HUES64 (cell line): ENCODE measurements around the gene MAPK10.

Experiments
- H3K27ac ChIP-seq: 2 replicates; pipeline ENCODE4 v1.7.0; 2013; ENCODE audit warnings: low read depth, low read length, inconsistent platforms
- H3K27me3 ChIP-seq: 2 replicates; pipeline ENCODE4 v1.6.1; 2013; ENCODE audit warnings: mild to moderate bottlenecking, low read length; ENCODE audit not compliant: insufficient read depth
- H3K36me3 ChIP-seq: 2 replicates; pipeline ENCODE4 v1.6.1; 2013; ENCODE audit warnings: mild to moderate bottlenecking, low read length; ENCODE audit not compliant: insufficient read depth
- H3K4me1 ChIP-seq: 2 replicates; pipeline ENCODE4 v1.6.1; 2013; ENCODE audit warnings: mild to moderate bottlenecking, low read length, moderate library complexity; ENCODE audit not compliant: insufficient read depth
- H3K4me3 ChIP-seq: 2 replicates; pipeline ENCODE4 v1.5.1; 2013; ENCODE audit warnings: mild to moderate bottlenecking, low read length, moderate library complexity
- H3K9ac ChIP-seq: 2 replicates; pipeline ENCODE4 v1.6.1; 2013; ENCODE audit warnings: mild to moderate bottlenecking, low read depth, low read length
- H3K9me3 ChIP-seq: 2 replicates; pipeline ENCODE4 v1.6.1; 2013; ENCODE audit warnings: low read depth, low read length; ENCODE audit not compliant: insufficient read depth
- WGBS: fragments of 150-250, 120-280 bp; methylation state at CpG from one replicate; pipeline ENCODE4 v1.1.7; 2013; ENCODE audit warnings: missing lambda C conversion rate; 5-methylcytosine and 5-hydroxymethylcytosine counted together

MAPK10 gene

GRCh38 chr4:86108834-86109233 lies 251.0 kb downstream of the MAPK10 start:
- H3K9ac ChIP-seq = no peak overlapping the region
- no peaks in the 10 kb centered on the region for H3K27me3 ChIP-seq
- H3K27ac ChIP-seq = no peak overlapping the region
- peaks cover 15% of the 10 kb centered on the region for H3K4me1 ChIP-seq
- peaks cover 4% of the 10 kb centered on the region; the same call in 1 of the 2 replicates for H3K9me3 ChIP-seq
- H3K4me3 ChIP-seq = no peak overlapping the region
- WGBS = 95% methylated on average over 2 of the region's 2 CpGs
- H3K36me3 ChIP-seq = no peaks in the 10 kb centered on the region

- no CpG with 5 or more reads among the region's 1 CpG for WGBS
These were observed 251.7 kb downstream of the MAPK10 start for GRCh38 chr4:86108137-86108536.

GRCh38 chr4:86107112-86107511 lies 252.7 kb downstream of the MAPK10 start:
- no peak overlapping the region for H3K9ac ChIP-seq
- WGBS = 92% methylated on average over 6 of the region's 6 CpGs

More at GRCh38 chr4:86108137-86108536, 251.7 kb downstream of the MAPK10 start:
- H3K27me3 ChIP-seq = no peaks in the 10 kb centered on the region
- H3K4me1 ChIP-seq = peaks cover 15% of the 10 kb centered on the region
- no peak overlapping the region for H3K27ac ChIP-seq
- no peaks in the 10 kb centered on the region for H3K36me3 ChIP-seq
- H3K4me3 ChIP-seq = no peak overlapping the region
- H3K9me3 ChIP-seq = peaks cover 4% of the 10 kb centered on the region; the same call in 1 of the 2 replicates
- no peak overlapping the region for H3K9ac ChIP-seq

GRCh38 chr4:86106475-86106874 lies 253.4 kb downstream of the MAPK10 start:
- WGBS = 100% methylated on average over 1 of the region's 2 CpGs
- Histone ChIP-seq H3K4me1 (peaks cover 15% of the 10 kb centered on the region), H3K36me3 (no peaks in the 10 kb centered on the region), H3K27ac (no peak overlapping the region), H3K4me3 (no peak overlapping the region), H3K27me3 (no peaks in the 10 kb centered on the region), H3K9ac (no peak overlapping the region), H3K9me3 (no peaks in the 10 kb centered on the region)

More at GRCh38 chr4:86107112-86107511, 252.7 kb downstream of the MAPK10 start:
- no peak overlapping the region for H3K27ac ChIP-seq
- H3K27me3 ChIP-seq = no peaks in the 10 kb centered on the region
- peaks cover under 1% of the 10 kb centered on the region; the same call in 1 of the 2 replicates for H3K9me3 ChIP-seq
- no peaks in the 10 kb centered on the region for H3K36me3 ChIP-seq
- H3K4me1 ChIP-seq = peaks cover 15% of the 10 kb centered on the region
- H3K4me3 ChIP-seq = no peak overlapping the region

GRCh38 chr4:86101841-86102240 lies 258.0 kb downstream of the MAPK10 start:
- H3K36me3 ChIP-seq = no peaks in the 10 kb centered on the region
- no peak overlapping the region for H3K4me3 ChIP-seq

GRCh38 chr4:86101410-86101809 lies 258.4 kb downstream of the MAPK10 start:
- Histone ChIP-seq H3K9me3 (no peaks in the 10 kb centered on the region), H3K27me3 (no peaks in the 10 kb centered on the region), H3K4me1 (peaks cover 5% of the 10 kb centered on the region; the same call in 1 of the 2 replicates), H3K9ac (no peak overlapping the region), H3K27ac (no peak overlapping the region), H3K4me3 (no peak overlapping the region), H3K36me3 (no peaks in the 10 kb centered on the region)

More at GRCh38 chr4:86101841-86102240, 258.0 kb downstream of the MAPK10 start:
- no peaks in the 10 kb centered on the region for H3K27me3 ChIP-seq
- peaks cover 6% of the 10 kb centered on the region; the same call in 1 of the 2 replicates for H3K4me1 ChIP-seq
- WGBS = 100% methylated on average over 2 of the region's 2 CpGs
- no peaks in the 10 kb centered on the region for H3K9me3 ChIP-seq
- no peak overlapping the region for H3K9ac ChIP-seq
- H3K27ac ChIP-seq = no peak overlapping the region

- H3K27ac ChIP-seq = no peak overlapping the region
- 84% methylated on average over 7 of the region's 7 CpGs for WGBS
- H3K4me1 ChIP-seq = peaks cover 5% of the 10 kb centered on the region; the same call in 1 of the 2 replicates
- no peak overlapping the region for H3K9ac ChIP-seq
- no peak overlapping the region for H3K4me3 ChIP-seq
- H3K9me3 ChIP-seq = no peaks in the 10 kb centered on the region
- H3K27me3 ChIP-seq = no peaks in the 10 kb centered on the region
- no peaks in the 10 kb centered on the region for H3K36me3 ChIP-seq
These were observed 259.2 kb downstream of the MAPK10 start for GRCh38 chr4:86100539-86101215.

- Histone ChIP-seq H3K27me3 (no peaks in the 10 kb centered on the region), H3K9me3 (no peaks in the 10 kb centered on the region), H3K4me3 (no peak overlapping the region), H3K4me1 (peaks cover 5% of the 10 kb centered on the region; the same call in 1 of the 2 replicates), H3K36me3 (no peaks in the 10 kb centered on the region), H3K27ac (no peak overlapping the region), H3K9ac (no peak overlapping the region)
- 87% methylated on average over 3 of the region's 3 CpGs for WGBS
These were observed 260.5 kb downstream of the MAPK10 start for GRCh38 chr4:86099348-86099747.

GRCh38 chr4:86098691-86099090 lies 261.2 kb downstream of the MAPK10 start:
- Histone ChIP-seq H3K27me3 (no peaks in the 10 kb centered on the region), H3K36me3 (no peaks in the 10 kb centered on the region), H3K9me3 (no peaks in the 10 kb centered on the region), H3K27ac (no peak overlapping the region), H3K4me3 (no peak overlapping the region), H3K9ac (no peak overlapping the region), H3K4me1 (peaks cover 5% of the 10 kb centered on the region; the same call in 1 of the 2 replicates)
- 94% methylated on average over 2 of the region's 3 CpGs for WGBS

- Histone ChIP-seq H3K4me3 (no peak overlapping the region), H3K9ac (no peak overlapping the region), H3K27me3 (no peaks in the 10 kb centered on the region), H3K4me1 (peaks cover 5% of the 10 kb centered on the region; the same call in 1 of the 2 replicates), H3K27ac (no peak overlapping the region), H3K36me3 (no peaks in the 10 kb centered on the region), H3K9me3 (no peaks in the 10 kb centered on the region)
- WGBS = 100% methylated on average over 2 of the region's 2 CpGs
These were observed 263.5 kb downstream of the MAPK10 start for GRCh38 chr4:86096373-86096772.

GRCh38 chr4:86092684-86093083 lies 267.2 kb downstream of the MAPK10 start:
- Histone ChIP-seq H3K9ac (no peak overlapping the region), H3K4me1 (peaks cover 15% of the 10 kb centered on the region), H3K4me3 (no peak overlapping the region), H3K27me3 (no peaks in the 10 kb centered on the region), H3K27ac (no peak overlapping the region), H3K36me3 (no peaks in the 10 kb centered on the region), H3K9me3 (no peaks in the 10 kb centered on the region)
